ENCODE data around the gene TRAPPC2. TPM values are rescaled to one million over a fixed set of nuclear protein-coding genes. Genes with fewer than 3 reads are reported as not detected.

TRAPPC2 gene
- total RNA-seq, 1 donor from 2014 or later, result 12.4 TPM

- peak overlapping the region; percentile 52 for H3K27ac Mint-ChIP-seq (ENCODE audit: unreplicated experiment)
- no peak overlapping the region for H3K4me3 Mint-ChIP-seq (ENCODE audit: unreplicated experiment)
- H3K36me3 Mint-ChIP-seq (ENCODE audit: low read depth, unreplicated experiment), result peaks cover 12% of the 10 kb centered on the region
- H3K9me3 Mint-ChIP-seq (ENCODE audit: unreplicated experiment), result no peaks in the 10 kb centered on the region
- H3K27me3 Mint-ChIP-seq (ENCODE audit: unreplicated experiment), result peaks cover 3% of the 10 kb centered on the region
- DNase-seq (ENCODE audit: low spot score), result no peak
- peaks cover 21% of the 10 kb centered on the region for H3K4me1 Mint-ChIP-seq (ENCODE audit: unreplicated experiment)
- TF ChIP-seq, protein P1, sequence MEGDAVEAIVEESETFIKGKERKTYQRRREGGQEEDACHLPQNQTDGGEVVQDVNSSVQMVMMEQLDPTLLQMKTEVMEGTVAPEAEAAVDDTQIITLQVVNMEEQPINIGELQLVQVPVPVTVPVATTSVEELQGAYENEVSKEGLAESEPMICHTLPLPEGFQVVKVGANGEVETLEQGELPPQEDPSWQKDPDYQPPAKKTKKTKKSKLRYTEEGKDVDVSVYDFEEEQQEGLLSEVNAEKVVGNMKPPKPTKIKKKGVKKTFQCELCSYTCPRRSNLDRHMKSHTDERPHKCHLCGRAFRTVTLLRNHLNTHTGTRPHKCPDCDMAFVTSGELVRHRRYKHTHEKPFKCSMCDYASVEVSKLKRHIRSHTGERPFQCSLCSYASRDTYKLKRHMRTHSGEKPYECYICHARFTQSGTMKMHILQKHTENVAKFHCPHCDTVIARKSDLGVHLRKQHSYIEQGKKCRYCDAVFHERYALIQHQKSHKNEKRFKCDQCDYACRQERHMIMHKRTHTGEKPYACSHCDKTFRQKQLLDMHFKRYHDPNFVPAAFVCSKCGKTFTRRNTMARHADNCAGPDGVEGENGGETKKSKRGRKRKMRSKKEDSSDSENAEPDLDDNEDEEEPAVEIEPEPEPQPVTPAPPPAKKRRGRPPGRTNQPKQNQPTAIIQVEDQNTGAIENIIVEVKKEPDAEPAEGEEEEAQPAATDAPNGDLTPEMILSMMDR (IDR thresholded peaks at IDR 0.05; ENCODE audit: unreplicated experiment), result no peak
These were observed 29.9 kb upstream of the TRAPPC2 start for GRCh38 chrX:13764281-13764680.

GRCh38 chrX:13763489-13763888 lies 29.1 kb upstream of the TRAPPC2 start:
- peaks cover 12% of the 10 kb centered on the region for H3K36me3 Mint-ChIP-seq (ENCODE audit: low read depth, unreplicated experiment)
- H3K4me1 Mint-ChIP-seq (ENCODE audit: unreplicated experiment), result peaks cover 21% of the 10 kb centered on the region
- peaks cover 3% of the 10 kb centered on the region for H3K27me3 Mint-ChIP-seq (ENCODE audit: unreplicated experiment)
- TF ChIP-seq, protein P1 (IDR thresholded peaks at IDR 0.05; ENCODE audit: unreplicated experiment), result no peak
- H3K9me3 Mint-ChIP-seq (ENCODE audit: unreplicated experiment), result no peaks in the 10 kb centered on the region
- no peak overlapping the region for H3K4me3 Mint-ChIP-seq (ENCODE audit: unreplicated experiment)
- no peak for DNase-seq (ENCODE audit: low spot score)
- no peak overlapping the region for H3K27ac Mint-ChIP-seq (ENCODE audit: unreplicated experiment)

DNA sequence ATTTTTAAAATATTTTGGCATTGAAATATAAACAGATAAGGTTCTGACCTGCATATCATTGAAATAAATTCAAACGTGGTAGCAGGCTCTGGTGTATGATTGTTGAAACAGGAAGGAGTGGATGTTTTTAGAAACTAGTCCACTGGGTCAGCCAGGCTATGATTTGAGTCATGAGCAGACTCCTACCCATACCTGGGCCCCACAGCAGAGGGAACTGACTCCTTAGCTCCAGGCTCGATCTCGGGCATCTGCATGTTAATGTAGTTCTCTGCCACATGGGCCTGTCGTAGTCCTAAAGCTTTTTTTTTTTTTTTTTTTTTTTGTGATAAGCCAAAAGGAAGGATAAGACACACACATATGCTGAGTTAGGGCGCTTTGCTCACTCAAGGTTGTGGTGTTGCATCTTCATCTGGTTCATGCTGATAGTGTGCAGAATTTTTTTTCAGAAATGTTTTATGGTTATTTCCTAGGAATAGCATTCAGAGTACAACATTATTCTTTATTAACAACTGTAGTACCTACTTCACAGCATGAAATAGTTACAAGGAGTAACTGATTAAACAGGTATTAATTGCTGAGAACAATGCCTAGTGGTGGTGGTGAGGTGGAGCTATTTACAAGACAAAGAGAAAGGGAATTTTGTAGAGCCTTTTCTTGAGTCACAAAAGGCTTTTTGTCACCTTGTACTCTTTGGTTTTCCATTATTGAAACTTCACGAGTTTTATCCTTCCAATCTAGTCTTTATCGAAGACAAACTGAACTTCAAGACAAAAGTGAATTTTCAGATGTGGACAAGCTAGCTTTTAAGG lies 27.4 kb upstream of the TRAPPC2 start:
- no peak for DNase-seq (ENCODE audit: low spot score)
- Mint-ChIP-seq H3K36me3 (ENCODE audit: low read depth, unreplicated experiment) (peaks cover 13% of the 10 kb centered on the region), H3K9me3 (ENCODE audit: unreplicated experiment) (no peaks in the 10 kb centered on the region), H3K4me3 (ENCODE audit: unreplicated experiment) (no peak overlapping the region), H3K27ac (ENCODE audit: unreplicated experiment) (no peak overlapping the region), H3K27me3 (ENCODE audit: unreplicated experiment) (peaks cover 3% of the 10 kb centered on the region), H3K4me1 (ENCODE audit: unreplicated experiment) (peaks cover 21% of the 10 kb centered on the region)
- TF ChIP-seq, protein P1 (IDR thresholded peaks at IDR 0.05; ENCODE audit: unreplicated experiment), result no peak

- Mint-ChIP-seq H3K27me3 (ENCODE audit: unreplicated experiment) (peaks cover 1% of the 10 kb centered on the region), H3K4me1 (ENCODE audit: unreplicated experiment) (peaks cover 10% of the 10 kb centered on the region), H3K27ac (ENCODE audit: unreplicated experiment) (no peak overlapping the region), H3K36me3 (ENCODE audit: low read depth, unreplicated experiment) (peaks cover 4% of the 10 kb centered on the region), H3K4me3 (ENCODE audit: unreplicated experiment) (no peak overlapping the region), H3K9me3 (ENCODE audit: unreplicated experiment) (no peaks in the 10 kb centered on the region)
- TF ChIP-seq, protein P1 (IDR thresholded peaks at IDR 0.05; ENCODE audit: unreplicated experiment), result no peak
- DNase-seq (ENCODE audit: low spot score), result no peak
These were observed 26.0 kb upstream of the TRAPPC2 start for GRCh38 chrX:13760426-13760825.

DNA sequence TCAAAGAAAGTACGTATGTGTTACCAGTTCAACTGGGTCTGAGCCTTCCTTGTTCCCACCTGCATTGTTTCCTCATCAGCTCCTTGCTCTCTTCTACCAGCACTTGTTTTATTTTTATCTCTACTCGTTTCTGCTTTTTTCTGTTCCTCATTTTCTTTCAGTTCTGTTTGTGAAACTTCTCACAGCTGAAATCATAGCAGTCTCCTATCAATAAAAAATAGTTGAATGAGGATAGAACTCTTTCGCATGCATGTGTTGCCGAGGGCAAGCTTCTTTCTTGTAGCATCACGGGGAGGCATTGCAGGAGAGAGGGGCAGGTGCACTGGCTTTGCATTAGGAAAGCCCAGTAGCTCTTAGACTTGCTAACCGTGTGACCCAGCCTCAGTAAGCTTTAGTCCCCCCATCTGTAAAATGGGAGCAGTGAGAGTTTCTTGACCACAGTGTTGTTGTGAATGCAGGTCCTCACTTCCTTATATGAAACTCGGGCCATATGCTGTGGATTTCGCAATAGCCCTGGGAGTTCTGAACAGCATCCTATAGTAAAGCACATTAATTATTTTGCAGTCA lies 24.8 kb upstream of the TRAPPC2 start:
- DNase-seq (ENCODE audit: low spot score), result no peak
- no peak overlapping the region for H3K27ac Mint-ChIP-seq (ENCODE audit: unreplicated experiment)
- TF ChIP-seq, protein P1 (IDR thresholded peaks at IDR 0.05; ENCODE audit: unreplicated experiment), result no peak
- H3K4me3 Mint-ChIP-seq (ENCODE audit: unreplicated experiment), result no peak overlapping the region
- H3K36me3 Mint-ChIP-seq (ENCODE audit: low read depth, unreplicated experiment), result peaks cover 4% of the 10 kb centered on the region
- H3K27me3 Mint-ChIP-seq (ENCODE audit: unreplicated experiment), result no peaks in the 10 kb centered on the region
- H3K4me1 Mint-ChIP-seq (ENCODE audit: unreplicated experiment), result peaks cover 3% of the 10 kb centered on the region
- H3K9me3 Mint-ChIP-seq (ENCODE audit: unreplicated experiment), result no peaks in the 10 kb centered on the region

All from endothelial cell (in vitro differentiated cells).